Measurements from ENCODE around the gene RGS6. TPM values are rescaled to one million over a fixed set of nuclear protein-coding genes. Genes with fewer than 3 reads are reported as not detected.

The RGS6 gene
- total and polyA plus RNA-seq, 2 experiments from 2014 or later, result 0.86 to 0.95 TPM

GRCh38 chr14:72517736-72518135, 585.5 kb downstream of the RGS6 start:
- Histone ChIP-seq H3K4me1 (ENCODE audit: low read depth) (peaks cover 15% of the 10 kb centered on the region), H3K27ac (no peak overlapping the region), H3K36me3 (no peaks in the 10 kb centered on the region), H3K4me3 (no peak overlapping the region), H3K9me3 (ENCODE audit: low read depth) (no peaks in the 10 kb centered on the region), H3K27me3 (no peaks in the 10 kb centered on the region)
- DNase-seq (ENCODE audit: low read depth in 1 of 2, low spot score in 1 of 2), result no peak
- TF ChIP-seq CTCF (IDR thresholded peaks at IDR 0.05; ENCODE audit: low read depth, low read length), result no peak

GRCh38 chr14:72518809-72519377, 586.7 kb downstream of the RGS6 start:
- no peak for TF ChIP-seq CTCF (IDR thresholded peaks at IDR 0.05; ENCODE audit: low read depth, low read length)

GRCh38 chr14:72519543-72519942, 587.3 kb downstream of the RGS6 start:
- H3K4me1 ChIP-seq (ENCODE audit: low read depth), result peaks cover 15% of the 10 kb centered on the region

More at GRCh38 chr14:72518809-72519377, 586.7 kb downstream of the RGS6 start:
- no peaks in the 10 kb centered on the region for H3K9me3 ChIP-seq (ENCODE audit: low read depth)
- no peak overlapping the region for H3K4me3 ChIP-seq
- H3K27ac ChIP-seq, result no peak overlapping the region
- peaks cover 15% of the 10 kb centered on the region for H3K4me1 ChIP-seq (ENCODE audit: low read depth)
- DNase-seq (ENCODE audit: low read depth in 1 of 2, low spot score in 1 of 2), result no peak
- H3K36me3 ChIP-seq, result no peaks in the 10 kb centered on the region
- H3K27me3 ChIP-seq, result no peaks in the 10 kb centered on the region

GRCh38 chr14:72521045-72521444, 588.8 kb downstream of the RGS6 start:
- no peaks in the 10 kb centered on the region for H3K9me3 ChIP-seq (ENCODE audit: low read depth)
- H3K36me3 ChIP-seq, result no peaks in the 10 kb centered on the region
- no peak for TF ChIP-seq CTCF (IDR thresholded peaks at IDR 0.05; ENCODE audit: low read depth, low read length)
- no peak for DNase-seq (ENCODE audit: low read depth in 1 of 2, low spot score in 1 of 2)
- H3K4me3 ChIP-seq, result no peak overlapping the region
- no peak overlapping the region for H3K27ac ChIP-seq
- H3K4me1 ChIP-seq (ENCODE audit: low read depth), result peaks cover 10% of the 10 kb centered on the region
- H3K27me3 ChIP-seq, result no peaks in the 10 kb centered on the region

More at GRCh38 chr14:72519543-72519942, 587.3 kb downstream of the RGS6 start:
- H3K4me3 ChIP-seq, result no peak overlapping the region
- no peaks in the 10 kb centered on the region for H3K27me3 ChIP-seq
- no peak for TF ChIP-seq CTCF (IDR thresholded peaks at IDR 0.05; ENCODE audit: low read depth, low read length)
- no peaks in the 10 kb centered on the region for H3K36me3 ChIP-seq
- no peaks in the 10 kb centered on the region for H3K9me3 ChIP-seq (ENCODE audit: low read depth)
- no peak overlapping the region for H3K27ac ChIP-seq
- no peak for DNase-seq (ENCODE audit: low read depth in 1 of 2, low spot score in 1 of 2)

- DNase-seq (ENCODE audit: low read depth in 1 of 2, low spot score in 1 of 2), result no peak
- TF ChIP-seq CTCF (IDR thresholded peaks at IDR 0.05; ENCODE audit: low read depth, low read length), result no peak
- Histone ChIP-seq H3K4me3 (no peak overlapping the region), H3K4me1 (ENCODE audit: low read depth) (peaks cover 9% of the 10 kb centered on the region), H3K9me3 (ENCODE audit: low read depth) (no peaks in the 10 kb centered on the region), H3K36me3 (no peaks in the 10 kb centered on the region), H3K27me3 (no peaks in the 10 kb centered on the region), H3K27ac (no peak overlapping the region)
Observed at GRCh38 chr14:72521968-72522741, 589.9 kb downstream of the RGS6 start.

Measured in cardiac muscle cell (in vitro differentiated cells and primary cell).